Endometrium (tissue), 2 donors: Measurements from ENCODE around the gene SLC6A8.

Experiments
- FAIRE-seq: peaks from 2 replicates; lab custom pipeline; 2012; peaks lifted over from hg19 to GRCh38; lab: Jason Lieb, UNC
- donor health status: control.
- donor health status: control.

SLC6A8 gene

DNA sequence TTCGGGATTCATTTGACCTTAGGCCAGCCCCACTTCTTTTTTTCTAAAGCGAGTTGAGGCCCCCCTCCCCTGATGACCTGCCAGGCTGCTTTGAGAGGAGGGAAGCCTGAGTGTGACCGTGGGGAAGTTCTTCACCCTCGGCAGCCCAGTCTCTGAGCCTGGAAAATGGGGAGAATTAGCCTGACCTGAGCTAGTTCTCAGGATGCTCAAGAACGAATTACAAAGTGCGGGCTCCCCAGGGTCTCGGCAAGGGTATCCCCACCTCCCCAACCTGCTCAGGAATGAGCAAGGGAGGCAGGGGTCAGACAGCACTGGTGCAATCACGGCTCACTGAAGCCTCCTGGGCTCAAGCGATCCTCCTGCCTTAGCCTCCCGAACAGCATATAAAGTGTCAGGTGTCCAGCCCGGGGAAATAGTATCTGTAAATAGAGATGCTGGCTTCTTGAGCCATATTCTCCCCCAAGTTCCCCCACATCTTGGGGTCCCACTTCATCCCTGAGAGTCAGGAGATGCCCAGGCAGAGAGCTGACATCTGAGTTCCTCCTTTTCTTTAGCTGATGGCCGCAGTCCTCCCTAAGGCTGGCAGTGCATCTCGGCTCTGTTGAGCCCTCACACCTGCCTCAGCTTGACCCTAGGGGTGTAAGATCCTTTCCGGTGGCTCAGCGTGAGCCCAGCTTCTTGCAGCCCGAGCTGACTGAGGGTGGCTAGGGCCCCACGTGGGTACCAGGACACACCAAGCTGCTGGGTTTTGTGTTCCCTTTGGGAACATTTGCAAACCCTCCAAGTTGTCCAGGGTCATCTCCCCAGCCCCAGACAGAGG is 39.2 kb upstream of the SLC6A8 start:
- FAIRE-seq: no peak

DNA sequence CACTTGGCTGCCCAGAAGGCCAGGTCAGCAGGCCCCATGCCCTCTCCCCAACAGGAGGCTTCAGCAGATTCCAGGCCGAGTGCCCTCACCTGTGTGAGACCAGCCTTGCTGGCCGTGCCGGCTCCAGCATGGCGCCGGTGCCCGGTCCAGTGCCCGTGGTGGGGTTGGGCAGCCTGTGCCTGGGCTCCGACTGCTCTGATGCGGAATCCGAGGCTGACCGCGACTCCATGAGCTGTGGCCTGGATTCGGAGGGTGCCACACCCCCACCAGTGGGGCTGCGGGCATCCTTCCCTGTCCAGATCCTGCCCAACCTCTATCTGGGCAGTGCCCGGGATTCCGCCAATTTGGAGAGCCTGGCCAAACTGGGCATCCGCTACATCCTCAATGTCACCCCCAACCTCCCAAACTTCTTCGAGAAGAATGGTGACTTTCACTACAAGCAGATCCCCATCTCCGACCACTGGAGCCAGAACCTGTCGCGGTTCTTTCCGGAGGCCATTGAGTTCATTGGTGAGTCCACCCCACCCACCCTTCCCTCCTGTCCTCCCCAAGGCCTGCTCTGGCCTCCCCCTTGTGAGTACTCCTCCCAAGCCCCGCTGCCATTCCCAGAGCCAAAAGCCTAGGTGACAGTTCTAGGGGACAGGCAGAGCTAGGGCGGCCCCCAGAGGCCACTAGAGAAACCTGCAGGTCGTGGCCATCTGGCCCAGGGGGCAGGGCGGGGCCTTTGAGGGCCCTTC is 38.4 kb upstream of the SLC6A8 start:
- FAIRE-seq: no peak

DNA sequence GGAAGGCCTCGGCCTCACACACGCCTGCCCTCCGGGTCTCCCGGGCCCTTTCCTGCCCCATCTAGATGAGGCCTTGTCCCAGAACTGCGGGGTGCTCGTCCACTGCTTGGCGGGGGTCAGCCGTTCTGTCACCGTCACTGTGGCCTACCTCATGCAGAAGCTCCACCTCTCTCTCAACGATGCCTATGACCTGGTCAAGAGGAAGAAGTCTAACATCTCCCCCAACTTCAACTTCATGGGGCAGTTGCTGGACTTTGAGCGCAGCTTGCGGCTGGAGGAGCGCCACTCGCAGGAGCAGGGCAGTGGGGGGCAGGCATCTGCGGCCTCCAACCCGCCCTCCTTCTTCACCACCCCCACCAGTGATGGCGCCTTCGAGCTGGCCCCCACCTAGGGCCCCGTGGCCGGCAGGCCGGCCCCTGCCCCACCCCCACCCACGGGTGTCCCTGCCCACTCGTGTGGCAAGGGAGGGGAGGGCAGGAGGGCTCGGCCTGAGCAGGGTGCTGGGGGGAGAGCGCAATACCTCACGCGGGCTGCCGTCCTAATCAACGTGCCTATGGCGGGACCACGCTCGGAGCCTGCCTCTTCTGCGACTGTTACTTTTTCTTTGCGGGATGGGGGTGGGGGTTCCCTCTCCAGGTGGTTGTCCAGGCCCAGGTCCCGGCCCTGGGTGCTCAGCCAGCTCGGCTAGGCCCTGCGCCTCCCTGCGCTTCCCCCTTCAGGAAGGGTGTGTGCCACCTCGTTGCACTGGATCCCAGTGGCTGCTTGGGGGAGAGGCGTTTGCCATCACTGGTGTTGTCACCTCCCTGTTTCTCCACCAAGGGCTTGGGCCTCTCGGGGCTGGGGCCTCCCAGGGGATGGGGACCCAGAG is 37.6 kb upstream of the SLC6A8 start:
- FAIRE-seq: no peak

DNA sequence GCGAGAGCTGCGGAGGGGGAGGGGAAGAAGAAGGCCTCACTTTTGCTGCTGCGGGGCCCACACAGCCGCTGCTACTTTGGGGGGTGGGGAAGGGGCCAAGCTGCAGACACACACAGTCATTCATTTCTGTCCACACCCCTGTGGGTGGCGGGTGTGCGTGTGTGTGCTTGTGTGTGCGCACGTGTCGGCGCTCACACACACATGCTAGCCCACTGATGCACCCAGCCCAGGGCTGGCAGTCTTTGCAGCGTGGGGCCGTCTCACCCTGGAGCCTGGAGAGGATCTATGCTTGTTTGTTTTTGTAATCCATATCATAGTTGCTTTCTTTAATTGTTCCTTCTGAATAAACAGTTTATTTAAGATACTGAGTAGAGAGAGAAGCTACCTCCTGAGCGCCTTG is 36.8 kb upstream of the SLC6A8 start:
- FAIRE-seq: no peak

DNA sequence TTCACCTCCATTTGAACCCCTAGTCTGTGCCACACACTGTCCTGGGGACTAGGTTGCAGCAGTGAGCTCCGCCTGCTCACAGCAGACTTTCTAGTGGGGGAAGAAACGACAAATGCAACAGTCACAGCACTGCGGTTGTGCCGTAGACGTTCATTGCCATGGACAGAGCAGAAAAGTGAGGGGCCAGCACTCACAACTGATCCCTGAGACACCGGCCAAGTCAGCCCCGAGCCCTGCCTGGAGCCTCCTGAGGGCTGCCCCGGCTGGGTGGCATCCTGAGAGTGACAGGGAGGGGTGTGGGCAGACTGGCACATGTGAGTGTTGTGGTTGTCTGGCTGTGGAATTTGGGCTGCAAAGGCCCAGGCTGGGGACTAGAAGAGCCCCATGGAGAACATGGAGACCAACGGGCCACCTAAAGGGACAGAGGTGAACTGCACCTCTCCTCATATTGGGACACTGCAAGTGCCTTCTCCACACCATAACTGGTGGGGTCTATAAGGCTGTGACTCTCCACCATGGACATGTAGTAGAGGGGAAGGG is 36.1 kb upstream of the SLC6A8 start:
- no peak for FAIRE-seq

DNA sequence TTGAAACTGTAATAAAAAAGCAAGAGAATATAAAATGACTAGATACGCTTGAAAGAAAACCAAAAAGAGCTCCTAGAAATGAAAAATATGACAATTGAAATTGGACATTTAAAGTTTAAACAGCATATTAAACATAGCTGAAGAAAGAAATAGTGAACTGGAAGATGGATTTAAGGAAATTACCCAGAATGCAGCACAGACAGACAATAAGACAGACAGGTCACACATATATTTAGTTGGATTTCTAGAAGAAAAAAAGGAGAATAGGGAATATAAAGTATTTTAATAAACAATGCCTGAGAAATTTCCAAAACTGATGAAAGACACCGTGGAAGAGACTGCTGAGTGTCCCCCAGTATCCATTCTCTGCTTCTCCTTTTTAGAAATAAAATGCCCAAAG is 34.2 kb upstream of the SLC6A8 start:
- no peak for FAIRE-seq

DNA sequence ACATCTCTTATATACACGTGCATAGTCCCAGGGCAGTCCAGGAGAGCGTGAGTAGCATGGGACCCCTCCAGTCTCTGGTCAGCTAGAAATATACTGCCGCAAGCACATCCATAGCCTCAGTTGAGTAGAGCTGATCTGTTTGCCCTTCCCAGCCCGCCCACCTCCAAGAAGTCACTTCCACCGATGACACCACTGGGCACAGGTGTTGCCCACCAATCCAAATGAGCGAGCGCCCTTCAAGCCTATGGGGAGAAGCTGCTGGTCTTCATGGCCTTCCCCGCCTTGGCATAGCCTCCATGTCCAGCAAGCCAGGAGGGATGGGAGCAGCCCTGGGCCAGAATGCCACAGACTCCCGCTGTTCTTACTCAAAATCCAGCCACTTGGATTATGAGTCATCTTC is 30.6 kb upstream of the SLC6A8 start:
- FAIRE-seq: no peak

DNA sequence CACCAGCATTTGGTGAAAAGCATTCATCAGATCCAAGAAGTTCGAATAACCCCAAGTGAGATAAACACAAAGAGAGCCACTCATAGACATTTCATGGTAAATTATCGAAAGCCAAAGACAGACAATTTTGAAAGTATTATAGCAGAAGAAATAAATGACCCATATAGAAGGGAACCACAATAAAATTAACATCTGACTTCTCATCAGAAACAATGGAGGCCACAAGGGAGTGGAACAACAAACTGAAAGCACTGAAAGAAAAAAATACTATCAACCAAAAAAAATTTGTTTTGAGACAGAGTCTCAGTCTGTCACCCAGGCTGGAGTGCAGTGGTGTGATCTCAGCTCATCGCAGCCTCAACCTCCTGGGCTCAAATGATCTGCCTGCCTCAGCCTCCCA is 28.5 kb upstream of the SLC6A8 start:
- FAIRE-seq: no peak

DNA sequence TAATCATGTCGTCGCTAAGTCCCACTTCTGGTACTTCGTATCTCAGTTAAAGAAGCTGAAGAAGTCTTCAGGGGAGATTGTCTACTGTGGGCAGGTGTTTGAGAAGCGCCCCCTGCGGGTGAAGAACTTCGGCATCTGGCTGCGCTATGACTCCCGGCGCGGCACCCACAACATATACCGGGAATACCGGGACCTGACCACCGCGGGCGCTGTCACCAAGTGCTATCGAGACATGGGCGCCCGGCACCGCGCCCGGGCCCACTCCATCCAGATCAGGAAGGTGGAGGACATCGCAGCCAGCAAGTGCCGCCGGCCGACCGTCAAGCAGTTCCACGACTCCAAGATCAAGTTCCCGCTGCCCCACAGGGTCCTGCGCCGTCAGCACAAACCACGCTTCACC is 25.5 kb upstream of the SLC6A8 start:
- FAIRE-seq: no peak

DNA sequence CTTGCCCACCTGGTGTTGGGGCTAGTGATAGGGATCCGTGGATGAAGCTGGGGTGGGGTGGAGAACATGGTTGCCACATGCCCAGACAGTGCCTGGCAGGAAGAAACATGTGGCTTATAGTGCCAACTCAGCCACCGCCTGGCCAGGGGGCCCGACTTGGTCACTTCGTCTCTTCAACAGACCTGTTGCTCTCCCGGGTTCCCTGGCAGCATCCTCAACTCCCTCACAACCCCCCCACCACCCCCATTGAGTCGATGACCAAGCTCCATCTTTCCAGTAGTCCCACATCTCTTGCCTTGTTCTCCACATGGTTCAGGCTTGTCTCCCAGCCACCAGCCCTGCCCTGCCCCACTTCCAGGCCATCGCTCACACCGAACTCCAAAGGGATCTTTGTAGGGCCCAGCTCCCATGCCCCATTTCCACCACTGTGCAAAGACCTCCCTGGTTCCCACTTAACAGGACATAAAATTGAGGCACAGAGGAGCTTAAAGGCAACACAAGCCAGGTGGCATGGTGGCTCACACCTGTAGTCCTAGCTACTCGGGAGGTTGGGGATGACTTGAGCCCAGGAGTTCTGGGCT is 21.9 kb upstream of the SLC6A8 start:
- no peak for FAIRE-seq

DNA sequence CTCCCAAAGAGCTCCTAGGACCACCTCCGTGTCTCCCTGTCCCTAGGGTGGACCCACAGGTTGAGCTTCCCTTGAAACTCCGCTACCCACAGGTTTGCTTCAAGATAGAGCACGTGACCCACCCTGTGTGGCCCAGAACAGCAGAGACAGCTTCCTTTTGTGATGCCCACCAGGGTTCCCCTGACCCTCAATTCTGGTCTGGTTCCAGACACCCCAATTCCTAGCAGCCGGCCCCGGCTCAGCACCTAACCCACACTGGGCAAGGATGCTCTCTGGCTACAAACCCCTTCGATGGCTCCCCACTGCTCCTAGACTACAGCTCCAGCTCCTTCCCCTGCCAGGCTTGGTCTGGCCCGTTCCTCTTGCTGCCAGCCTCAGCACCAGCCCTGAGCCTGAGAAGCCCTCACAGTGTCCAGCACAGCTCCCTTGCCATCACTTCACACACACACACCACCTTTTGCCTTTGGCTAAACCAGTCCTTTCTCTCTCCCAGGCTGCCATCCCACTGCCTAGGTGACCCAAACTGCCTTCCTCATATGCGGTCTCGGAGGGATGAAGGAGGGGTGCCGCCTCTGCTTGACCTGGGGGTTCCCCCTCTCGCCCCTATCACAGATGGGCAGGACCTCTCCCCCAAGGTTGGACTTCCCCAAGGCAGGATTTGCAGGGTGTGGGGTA is 20.3 kb upstream of the SLC6A8 start:
- FAIRE-seq: no peak

DNA sequence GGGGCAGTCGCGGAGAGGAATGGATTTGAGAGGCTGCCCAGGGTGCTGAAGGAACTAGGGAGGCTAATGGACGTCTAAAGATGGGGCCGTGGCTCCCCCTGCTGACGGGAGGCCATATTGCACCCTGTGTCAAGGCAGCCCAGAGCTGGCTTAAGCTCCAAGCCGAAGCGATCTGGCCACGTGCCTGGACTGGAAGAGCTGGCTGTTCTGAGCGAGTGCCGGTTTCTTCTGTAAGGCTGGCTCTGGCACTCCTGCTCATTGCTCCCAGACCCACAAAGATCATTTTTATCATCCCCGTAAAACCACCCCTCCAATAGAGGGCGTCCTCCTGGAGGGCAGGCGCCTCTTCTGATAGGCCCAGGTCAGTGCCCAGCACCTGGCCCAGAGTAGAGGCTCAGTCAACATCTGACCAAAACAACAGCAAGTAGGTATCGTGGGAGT is 19.8 kb upstream of the SLC6A8 start:
- FAIRE-seq: no peak

DNA sequence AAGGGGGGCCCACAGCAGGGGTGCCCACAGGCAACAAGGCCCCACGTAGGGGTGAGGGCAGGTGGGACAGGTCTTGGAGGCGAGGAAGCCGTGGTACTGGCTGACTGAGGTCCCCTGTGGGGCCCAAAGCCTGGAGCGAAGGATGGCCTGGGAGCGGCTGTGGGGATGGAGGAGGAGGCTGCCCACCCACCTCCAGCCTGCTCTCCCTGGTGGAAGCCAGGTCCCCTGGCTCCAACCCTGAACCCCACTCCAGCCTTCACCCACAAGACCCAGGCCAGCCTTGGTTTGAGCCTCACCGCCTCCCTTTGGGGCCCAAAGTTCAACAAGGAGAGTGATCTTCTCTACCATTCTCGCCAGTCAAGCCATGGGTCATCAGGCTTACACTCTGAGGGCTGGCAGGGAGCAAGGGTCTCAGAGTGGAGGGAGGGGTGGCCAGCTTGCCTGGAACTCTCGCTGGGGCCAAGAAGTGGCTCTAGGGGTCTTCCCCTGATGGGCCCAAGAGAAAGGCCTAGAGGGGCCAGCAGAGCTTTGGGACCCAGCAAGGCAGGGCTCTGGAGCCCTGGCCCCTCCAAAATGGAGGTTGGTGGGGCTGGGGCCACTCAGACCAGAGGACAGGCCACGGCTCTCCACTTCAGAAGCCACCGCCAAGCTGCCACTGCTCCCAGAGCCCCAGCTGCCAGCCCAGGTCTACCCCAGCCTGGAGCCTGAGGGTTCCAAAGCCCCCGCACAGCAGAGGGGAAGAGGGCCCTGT is 19.1 kb upstream of the SLC6A8 start:
- FAIRE-seq: no peak

DNA sequence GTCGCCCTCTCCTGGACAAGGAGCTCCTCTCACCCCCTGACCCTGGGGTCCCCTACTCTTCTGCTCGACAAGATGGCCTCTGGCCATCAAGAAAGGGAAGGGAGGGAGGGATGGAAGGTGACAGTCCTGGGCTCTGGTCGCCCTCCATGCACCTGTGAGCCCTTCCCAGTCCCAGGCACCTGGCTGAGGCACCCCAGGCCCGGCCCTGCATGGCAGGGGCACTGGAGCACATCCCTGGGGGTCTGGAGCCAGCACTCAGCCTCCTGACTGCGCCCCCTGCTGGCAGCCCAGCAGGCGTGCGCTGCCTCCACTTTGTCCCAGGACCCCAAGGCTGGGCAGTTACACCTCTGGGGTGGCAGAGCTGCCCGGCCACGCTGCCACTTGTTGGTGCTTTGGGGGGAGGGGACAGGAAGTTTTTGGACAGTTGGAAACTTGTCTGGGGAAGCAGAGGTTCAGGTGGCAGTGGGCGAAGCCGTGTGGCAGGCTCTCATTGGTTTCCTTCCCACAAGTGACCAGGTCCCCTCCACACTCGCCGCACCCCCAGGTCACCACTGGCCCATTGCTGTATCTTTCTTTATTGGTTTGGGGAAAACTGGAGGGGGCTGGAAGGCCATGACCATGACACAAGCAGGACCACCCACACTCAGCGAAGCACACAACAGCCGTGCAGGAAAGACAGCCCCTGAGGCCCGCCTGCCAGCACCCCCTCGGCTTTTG is 18.4 kb upstream of the SLC6A8 start:
- FAIRE-seq: no peak

DNA sequence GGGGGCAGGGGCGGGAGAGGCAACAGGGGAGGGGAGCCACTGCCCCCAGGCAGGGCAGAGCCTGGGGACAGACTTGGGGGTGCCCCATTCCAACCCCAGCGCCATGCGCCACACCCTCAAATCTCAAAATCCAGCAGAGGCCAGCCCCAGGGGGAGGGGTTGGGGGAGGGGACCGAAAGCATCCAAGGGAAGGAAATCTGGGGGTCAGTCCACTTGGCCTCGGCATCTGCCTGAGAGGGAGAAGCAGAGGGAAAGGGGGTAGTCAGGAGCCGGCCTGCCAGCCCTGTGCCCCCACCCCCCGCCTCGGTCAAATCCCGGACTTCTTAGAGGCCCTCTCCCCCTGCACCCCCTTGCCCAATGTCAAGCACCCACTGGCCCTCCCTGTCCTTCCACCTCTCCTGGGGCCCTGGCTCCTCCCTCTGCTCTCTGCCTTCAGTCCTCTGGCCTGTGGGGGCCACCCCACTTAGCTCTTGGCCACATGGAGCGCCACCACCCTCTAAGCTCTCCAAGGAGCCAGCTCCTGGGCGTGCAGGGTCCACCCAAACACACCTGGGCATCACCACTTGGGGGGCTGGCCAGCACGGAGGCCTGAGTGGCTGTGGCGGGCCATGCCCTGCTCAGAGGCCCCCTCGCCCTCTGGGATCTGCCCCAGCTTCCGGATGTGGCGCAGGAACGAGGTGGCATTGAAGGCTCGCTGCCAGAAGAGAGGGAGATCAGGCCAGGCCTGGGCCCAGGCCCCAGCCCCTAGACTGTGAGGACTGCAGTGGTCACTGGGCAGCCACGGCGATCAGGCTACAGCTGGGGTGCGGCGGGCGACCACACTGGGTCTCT is 17.6 kb upstream of the SLC6A8 start:
- FAIRE-seq: no peak

DNA sequence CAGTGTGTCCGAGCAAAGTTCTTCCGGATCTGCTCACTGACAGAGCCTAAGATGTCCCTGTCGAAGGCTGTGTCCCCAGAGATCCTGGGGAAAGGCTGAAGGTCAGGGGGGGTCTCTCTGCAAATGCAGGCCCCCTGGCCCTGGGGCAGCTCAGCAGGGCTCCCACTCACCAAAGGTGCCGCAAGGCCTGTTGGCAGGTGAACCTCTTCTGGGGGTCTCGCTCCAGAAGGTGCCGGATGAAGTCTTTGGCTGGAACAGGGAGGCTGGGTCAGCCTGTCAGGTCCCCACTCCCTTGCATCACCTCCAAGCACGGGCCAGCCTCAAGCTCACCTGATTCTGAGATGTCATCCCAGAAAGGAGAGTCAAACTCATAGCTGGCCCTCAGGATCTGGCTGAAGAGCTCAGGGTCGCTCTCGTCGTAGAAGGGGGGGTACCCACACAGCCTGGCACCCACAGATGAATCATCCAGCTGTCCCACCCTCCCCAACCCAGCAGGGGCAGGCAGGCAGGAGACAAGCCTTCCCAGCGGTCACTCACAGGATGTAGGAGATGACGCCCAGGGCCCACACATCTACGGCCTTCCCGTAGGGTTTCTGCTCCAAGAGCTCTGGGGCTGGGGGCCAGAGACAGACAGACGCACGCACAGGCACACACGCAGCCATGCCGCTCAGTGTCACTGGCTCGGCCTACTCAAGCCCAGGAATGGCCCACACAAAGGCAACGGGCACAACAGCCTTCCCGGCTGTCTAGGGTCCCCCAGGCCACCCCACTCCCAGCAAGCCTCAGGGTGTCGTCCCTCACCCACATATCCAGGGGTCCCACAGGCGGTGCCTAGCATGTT is 16.8 kb upstream of the SLC6A8 start:
- no peak for FAIRE-seq

DNA sequence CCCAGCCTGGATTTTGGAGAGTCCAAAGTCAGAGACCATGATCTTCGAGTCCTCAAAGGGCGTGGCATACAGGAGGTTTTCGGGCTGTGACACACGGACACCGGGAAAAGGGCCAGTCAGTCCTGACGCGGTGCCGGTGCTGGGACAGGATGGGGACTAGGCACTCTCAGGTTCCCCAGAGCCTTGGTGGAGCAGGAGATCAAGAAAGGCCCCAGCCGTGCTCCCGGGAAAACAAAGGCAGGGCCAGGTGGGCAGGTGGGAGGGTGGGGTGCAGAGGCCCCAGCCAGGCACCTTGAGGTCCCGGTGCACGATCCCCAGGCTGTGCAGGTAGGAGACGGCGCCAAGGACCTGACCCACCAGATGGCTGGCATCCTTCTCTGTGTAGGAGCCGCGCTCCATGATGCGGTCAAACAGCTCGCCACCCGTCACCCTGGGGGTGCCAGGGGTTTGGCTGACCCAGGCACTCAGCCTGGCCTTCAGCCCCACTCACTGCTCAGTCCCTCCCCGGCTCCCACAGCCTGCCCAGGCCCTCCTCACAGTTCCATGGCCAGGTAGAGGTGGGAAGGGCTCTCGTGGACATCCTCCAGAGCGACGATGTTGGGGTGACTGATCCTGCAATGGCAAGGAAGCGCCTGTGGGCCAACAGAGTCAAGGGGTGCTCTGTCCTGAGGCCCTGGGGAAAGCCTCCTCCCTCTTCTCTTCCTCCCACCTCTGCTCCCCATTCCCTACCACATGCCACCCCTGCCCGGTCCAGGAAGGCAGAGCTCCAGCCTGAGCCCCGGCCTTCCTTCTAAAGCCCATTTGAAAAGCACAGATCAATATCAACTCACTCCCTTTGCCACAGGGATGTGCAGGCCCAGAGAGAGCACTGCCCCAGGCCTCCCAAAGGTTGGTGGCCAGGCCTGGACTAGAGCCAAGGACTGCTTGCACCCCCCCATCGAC is 15.9 kb upstream of the SLC6A8 start:
- FAIRE-seq: no peak
